Lower leg skin (tissue), 3 donors: ENCODE data around the gene C9orf85.

ENCODE experiments used
- POLR2A ChIP-seq, 2 donors: fragments of 450-650 bp; IDR thresholded peaks; one replicate each; pipeline ENCODE4 v1.6.1; 2016 to 2017; ENCODE audit warnings: antibody characterized with exemption in 2 of 2, mild to moderate bottlenecking in 1 of 2, moderate library complexity in 1 of 2
- TF ChIP-seq, protein P1 (sequence below), 3 donors: fragments of 450-650 bp; IDR thresholded peaks; one replicate each; pipeline ENCODE4 v1.5.1; 2016; ENCODE audit warnings: antibody characterized with exemption in 3 of 3, mild to moderate bottlenecking in 3 of 3, moderate library complexity in 2 of 3

DNA sequence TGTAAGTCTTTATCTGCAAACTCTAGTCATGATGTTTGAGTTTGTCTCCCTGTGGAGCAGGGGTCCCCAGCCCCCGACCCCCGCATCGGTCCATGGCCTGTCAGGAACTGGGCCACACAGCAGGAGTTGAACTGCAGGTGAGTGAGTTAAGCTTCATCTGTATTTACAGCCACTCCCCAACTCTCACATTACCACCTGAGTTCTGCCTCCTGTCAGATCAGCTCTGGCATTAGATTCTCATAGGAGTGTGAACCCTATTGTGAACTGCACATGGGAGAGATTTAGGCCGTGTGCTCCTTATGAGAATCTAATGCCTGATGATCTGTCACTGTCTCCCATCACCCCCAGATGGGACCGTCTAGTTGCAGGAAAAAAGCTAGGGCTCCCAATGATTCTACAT, 7.0 kb downstream of the C9orf85 start:
- TF ChIP-seq, protein P1, sequence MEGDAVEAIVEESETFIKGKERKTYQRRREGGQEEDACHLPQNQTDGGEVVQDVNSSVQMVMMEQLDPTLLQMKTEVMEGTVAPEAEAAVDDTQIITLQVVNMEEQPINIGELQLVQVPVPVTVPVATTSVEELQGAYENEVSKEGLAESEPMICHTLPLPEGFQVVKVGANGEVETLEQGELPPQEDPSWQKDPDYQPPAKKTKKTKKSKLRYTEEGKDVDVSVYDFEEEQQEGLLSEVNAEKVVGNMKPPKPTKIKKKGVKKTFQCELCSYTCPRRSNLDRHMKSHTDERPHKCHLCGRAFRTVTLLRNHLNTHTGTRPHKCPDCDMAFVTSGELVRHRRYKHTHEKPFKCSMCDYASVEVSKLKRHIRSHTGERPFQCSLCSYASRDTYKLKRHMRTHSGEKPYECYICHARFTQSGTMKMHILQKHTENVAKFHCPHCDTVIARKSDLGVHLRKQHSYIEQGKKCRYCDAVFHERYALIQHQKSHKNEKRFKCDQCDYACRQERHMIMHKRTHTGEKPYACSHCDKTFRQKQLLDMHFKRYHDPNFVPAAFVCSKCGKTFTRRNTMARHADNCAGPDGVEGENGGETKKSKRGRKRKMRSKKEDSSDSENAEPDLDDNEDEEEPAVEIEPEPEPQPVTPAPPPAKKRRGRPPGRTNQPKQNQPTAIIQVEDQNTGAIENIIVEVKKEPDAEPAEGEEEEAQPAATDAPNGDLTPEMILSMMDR (IDR thresholded peaks at IDR 0.05), result no peak
- TF ChIP-seq POLR2A (IDR thresholded peaks at IDR 0.05), result no peak
